ENCODE data around the gene POLR3H.

- no peak for TF ChIP-seq CTCF (IDR thresholded peaks at IDR 0.05)
- TF ChIP-seq POLR2AphosphoS5 (IDR thresholded peaks at IDR 0.05): no peak
- no peak for TF ChIP-seq POLR2A (IDR thresholded peaks at IDR 0.05)
These were observed 44.5 kb downstream of the POLR3H start for GRCh38 chr22:41499624-41500280.
